Measurements from ENCODE around the gene NGEF. TPM values are rescaled to one million over a fixed set of nuclear protein-coding genes. Genes with fewer than 3 reads are reported as not detected.

NGEF gene
- polyA plus RNA-seq, 1 experiment: 0.10 TPM

DNA sequence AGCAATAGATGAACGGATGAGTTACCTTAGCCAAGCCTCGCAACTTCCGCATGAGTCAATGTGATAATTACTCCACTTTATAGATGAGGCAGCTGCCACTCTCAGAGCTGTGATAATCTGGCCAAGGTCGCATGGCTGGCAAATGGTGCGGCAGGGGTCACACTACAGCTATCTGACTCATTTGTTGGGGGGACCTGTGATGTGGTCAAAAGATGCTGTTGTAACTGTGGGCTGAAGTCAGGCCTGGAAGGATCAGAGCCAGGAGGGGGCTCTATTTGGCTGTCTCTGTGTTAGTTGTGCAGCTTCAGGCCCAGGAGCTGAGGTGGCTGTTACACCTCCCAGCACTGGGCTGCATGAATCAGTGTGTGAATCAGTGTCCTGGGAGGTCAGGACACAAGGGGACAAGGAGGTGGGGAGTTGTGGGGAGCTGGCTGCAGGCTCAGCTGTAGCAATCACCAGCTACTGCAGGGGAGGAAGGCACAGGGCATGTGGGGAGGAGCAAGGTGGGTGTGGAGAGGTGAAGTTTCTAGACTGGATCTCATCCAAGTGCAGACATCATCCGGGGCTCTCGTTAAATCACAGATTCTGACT lies 33.1 kb downstream of the NGEF start:
- DNase-seq (ENCODE audit: low read depth, low spot score): peak; percentile 2
- Histone ChIP-seq H3K4me3 (ENCODE audit: low read depth, low read length) (no peak overlapping the region), H3K9me3 (ENCODE audit: control insufficient read depth, insufficient read depth, low read length) (no peaks in the 10 kb centered on the region), H3K27ac (ENCODE audit: low read depth, low read length) (no peak overlapping the region), H3K27me3 (ENCODE audit: control insufficient read depth, insufficient read depth, low read length) (peaks cover 4% of the 10 kb centered on the region)
- POLR2A ChIA-PET: no interaction called here
- TF ChIP-seq, protein P1, sequence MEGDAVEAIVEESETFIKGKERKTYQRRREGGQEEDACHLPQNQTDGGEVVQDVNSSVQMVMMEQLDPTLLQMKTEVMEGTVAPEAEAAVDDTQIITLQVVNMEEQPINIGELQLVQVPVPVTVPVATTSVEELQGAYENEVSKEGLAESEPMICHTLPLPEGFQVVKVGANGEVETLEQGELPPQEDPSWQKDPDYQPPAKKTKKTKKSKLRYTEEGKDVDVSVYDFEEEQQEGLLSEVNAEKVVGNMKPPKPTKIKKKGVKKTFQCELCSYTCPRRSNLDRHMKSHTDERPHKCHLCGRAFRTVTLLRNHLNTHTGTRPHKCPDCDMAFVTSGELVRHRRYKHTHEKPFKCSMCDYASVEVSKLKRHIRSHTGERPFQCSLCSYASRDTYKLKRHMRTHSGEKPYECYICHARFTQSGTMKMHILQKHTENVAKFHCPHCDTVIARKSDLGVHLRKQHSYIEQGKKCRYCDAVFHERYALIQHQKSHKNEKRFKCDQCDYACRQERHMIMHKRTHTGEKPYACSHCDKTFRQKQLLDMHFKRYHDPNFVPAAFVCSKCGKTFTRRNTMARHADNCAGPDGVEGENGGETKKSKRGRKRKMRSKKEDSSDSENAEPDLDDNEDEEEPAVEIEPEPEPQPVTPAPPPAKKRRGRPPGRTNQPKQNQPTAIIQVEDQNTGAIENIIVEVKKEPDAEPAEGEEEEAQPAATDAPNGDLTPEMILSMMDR (IDR thresholded peaks at IDR 0.05; ENCODE audit: low read depth, low read length): 0 out of 2 replicates have a peak, but pooled peaks have one; percentile 21
- CTCF ChIA-PET: interaction anchor here (0.5 to 1.1 kb wide), 4 partner anchors 49 to 251 kb away, joined by 3 to 5 read pairs (median 4); no protein-coding TSS in a partner anchor

DNA sequence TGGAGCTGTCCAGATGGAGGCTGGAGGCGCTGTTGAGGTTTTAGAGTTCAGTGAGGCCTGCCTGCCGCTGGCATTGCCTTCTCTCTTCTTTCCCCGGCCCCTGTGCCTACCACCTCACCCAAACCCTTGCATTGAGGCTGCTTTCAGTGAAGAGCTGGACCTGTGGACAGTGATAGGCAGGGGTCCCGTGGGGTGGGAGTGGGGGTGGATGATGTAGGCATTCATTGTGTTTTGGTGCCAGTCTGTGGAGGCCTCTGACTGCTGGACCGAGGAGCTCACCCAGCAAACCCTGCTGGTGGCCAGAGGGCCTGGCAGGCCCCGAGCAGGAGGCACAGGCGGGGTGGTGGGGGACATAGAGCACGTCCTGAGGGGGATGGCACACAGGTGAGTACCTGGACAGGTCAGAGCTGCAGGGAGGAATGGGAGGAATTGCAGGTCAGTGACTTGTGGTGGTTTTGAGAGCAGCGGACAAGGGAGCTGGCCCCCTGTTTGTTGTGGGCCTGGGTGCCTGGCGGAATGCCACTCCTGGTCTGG lies 35.6 kb downstream of the NGEF start:
- DNase-seq (ENCODE audit: low read depth, low spot score): no peak
- H3K9me3 ChIP-seq (ENCODE audit: control insufficient read depth, insufficient read depth, low read length): no peaks in the 10 kb centered on the region
- H3K27me3 ChIP-seq (ENCODE audit: control insufficient read depth, insufficient read depth, low read length): peaks cover 5% of the 10 kb centered on the region
- H3K4me3 ChIP-seq (ENCODE audit: low read depth, low read length): no peak overlapping the region
- H3K27ac ChIP-seq (ENCODE audit: low read depth, low read length): no peak overlapping the region
- TF ChIP-seq, protein P1 (IDR thresholded peaks at IDR 0.05; ENCODE audit: low read depth, low read length): no peak
- POLR2A ChIA-PET: no interaction called here
- CTCF ChIA-PET: no interaction called here

DNA sequence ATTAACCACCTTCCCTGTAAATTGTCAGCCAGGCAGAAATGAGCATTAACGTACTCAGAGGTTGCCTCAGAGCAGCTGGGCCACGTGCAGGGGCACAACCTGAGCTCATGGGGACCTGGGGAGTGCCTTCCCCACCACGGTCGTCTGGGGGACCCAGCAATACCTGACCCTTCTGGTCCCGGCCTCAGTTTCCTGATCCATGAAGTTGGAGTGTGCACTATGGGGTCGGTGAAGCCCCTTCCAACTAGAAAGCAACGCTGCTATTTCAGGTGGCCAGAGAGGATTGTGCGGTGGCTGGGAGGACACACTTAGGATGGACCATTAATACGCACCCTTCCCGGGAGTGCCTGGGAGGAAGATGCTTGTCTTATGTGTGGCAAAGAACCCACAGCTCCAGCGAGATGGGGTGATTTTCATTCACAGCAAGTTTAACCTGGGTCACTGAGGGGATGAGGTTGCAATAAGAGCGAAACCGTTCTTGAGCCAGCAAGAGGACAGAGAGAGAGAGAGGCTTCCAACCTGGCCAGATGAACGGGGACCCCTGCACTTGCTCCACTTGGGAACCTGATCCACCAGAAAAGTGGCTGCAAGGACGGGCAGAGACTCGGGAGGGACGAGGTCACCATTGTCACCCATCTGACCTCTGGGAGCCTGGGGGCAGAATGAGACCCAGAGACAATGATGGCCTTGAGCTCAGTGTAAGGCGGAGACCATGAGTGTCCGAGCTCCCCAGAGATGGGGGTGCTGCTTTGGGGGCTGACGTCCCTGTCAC lies 36.2 kb downstream of the NGEF start:
- H3K4me3 ChIP-seq (ENCODE audit: low read depth, low read length): no peak overlapping the region
- TF ChIP-seq, protein P1 (IDR thresholded peaks at IDR 0.05; ENCODE audit: low read depth, low read length): no peak
- no peak overlapping the region for H3K27ac ChIP-seq (ENCODE audit: low read depth, low read length)
- H3K27me3 ChIP-seq (ENCODE audit: control insufficient read depth, insufficient read depth, low read length): peaks cover 5% of the 10 kb centered on the region
- CTCF ChIA-PET: no interaction called here
- no peak for DNase-seq (ENCODE audit: low read depth, low spot score)
- no peaks in the 10 kb centered on the region for H3K9me3 ChIP-seq (ENCODE audit: control insufficient read depth, insufficient read depth, low read length)
- POLR2A ChIA-PET: no interaction called here

DNA sequence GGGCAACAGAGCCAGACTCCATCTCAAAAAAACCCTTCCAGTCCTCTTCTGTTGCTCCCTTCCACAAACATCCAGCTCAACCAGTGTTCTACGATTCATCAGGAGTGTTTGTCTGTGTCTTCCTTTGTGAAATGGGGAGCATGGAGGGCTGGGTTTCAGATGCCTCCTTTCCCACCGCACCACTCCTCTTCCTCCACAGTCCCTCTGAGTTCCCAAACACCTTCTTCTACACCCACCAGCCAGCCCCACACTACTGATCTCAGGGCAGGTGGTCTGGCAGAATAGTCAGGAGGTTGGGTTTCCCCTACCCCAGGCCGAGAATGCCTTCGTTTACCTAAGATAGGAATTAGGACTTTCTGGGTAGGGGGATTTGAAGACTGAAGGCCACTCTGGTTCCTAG lies 36.9 kb downstream of the NGEF start:
- peaks cover 9% of the 10 kb centered on the region for H3K27me3 ChIP-seq (ENCODE audit: control insufficient read depth, insufficient read depth, low read length)
- H3K27ac ChIP-seq (ENCODE audit: low read depth, low read length): no peak overlapping the region
- POLR2A ChIA-PET: no interaction called here
- no peak for DNase-seq (ENCODE audit: low read depth, low spot score)
- TF ChIP-seq, protein P1 (IDR thresholded peaks at IDR 0.05; ENCODE audit: low read depth, low read length): no peak
- CTCF ChIA-PET: no interaction called here
- H3K9me3 ChIP-seq (ENCODE audit: control insufficient read depth, insufficient read depth, low read length): no peaks in the 10 kb centered on the region
- no peak overlapping the region for H3K4me3 ChIP-seq (ENCODE audit: low read depth, low read length)

DNA sequence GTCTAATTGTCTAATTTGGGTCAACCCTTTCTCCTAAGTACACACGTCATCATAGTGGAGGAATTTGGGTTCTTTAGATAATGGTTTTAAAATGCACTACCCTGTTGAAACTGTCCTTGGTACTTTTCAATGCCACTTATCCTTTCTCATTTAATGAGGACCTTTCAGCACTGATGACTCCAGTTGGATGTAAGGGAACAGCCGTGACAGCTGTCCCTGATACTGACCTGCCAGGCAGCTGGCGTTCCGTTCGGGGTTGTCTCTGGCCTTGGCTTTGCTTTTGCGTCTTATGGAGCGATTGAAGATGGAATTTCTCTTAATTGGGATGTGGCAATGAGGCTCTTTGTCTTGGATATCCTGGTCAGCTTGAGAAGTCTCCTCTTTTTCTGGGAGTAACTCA lies 38.7 kb downstream of the NGEF start:
- no peak for DNase-seq (ENCODE audit: low read depth, low spot score)
- no peak overlapping the region for H3K27ac ChIP-seq (ENCODE audit: low read depth, low read length)
- TF ChIP-seq, protein P1 (IDR thresholded peaks at IDR 0.05; ENCODE audit: low read depth, low read length): no peak
- ChIA-PET POLR2A (no interaction called here), CTCF (no interaction called here)
- H3K9me3 ChIP-seq (ENCODE audit: control insufficient read depth, insufficient read depth, low read length): no peaks in the 10 kb centered on the region
- H3K4me3 ChIP-seq (ENCODE audit: low read depth, low read length): no peak overlapping the region
- peaks cover 9% of the 10 kb centered on the region for H3K27me3 ChIP-seq (ENCODE audit: control insufficient read depth, insufficient read depth, low read length)

All from AG04450 (cell line).